ENCODE results near the gene GCGR.

- TF ChIP-seq CTCF (IDR thresholded peaks at IDR 0.05) (no peak), POLR2A (IDR thresholded peaks at IDR 0.05) (no peak)
Observed at GRCh38 chr17:81803728-81804558, at the start of gene GCGR.

Measured in body of pancreas (tissue), 4 donors.